Thyroid gland (tissue), 4 donors: ENCODE data around the gene ZNF367. TPM values are rescaled to one million over a fixed set of nuclear protein-coding genes. Genes with fewer than 3 reads are reported as not detected.

ENCODE experiments used
- DNase-seq, 2 donors: peaks; one replicate each; pipeline ENCODE4 v3.0.0-alpha.2; 2019
- H3K27ac ChIP-seq, 3 donors: fragments of 200-600 bp; sonication (generic); 1 replicate in 2 of 3; 2 replicates in 1 of 3; pipeline ENCODE4 v1.5.1; 2016 to 2019; ENCODE audit warnings: mild to moderate bottlenecking in 1 of 3, moderate library complexity in 1 of 3
- H3K27me3 ChIP-seq: fragments of 200-600 bp; sonication (generic); one replicate; pipeline ENCODE4 v1.5.1; 2019
- H3K36me3 ChIP-seq, 2 donors: fragments of 200-600 bp; sonication (generic); one replicate each; pipeline ENCODE4 v1.5.1; 2016 to 2019
- H3K4me1 ChIP-seq, 2 donors: fragments of 200-600 bp; sonication (generic); one replicate each; pipeline ENCODE4 v1.5.1; 2017 to 2019
- H3K4me3 ChIP-seq, 3 donors: fragments of 200-600 bp; sonication (generic); replicated peaks in 1 of 3; 1 replicate in 2 of 3; 2 replicates in 1 of 3; pipeline ENCODE4 v1.5.1; 2016; ENCODE audit warnings: mild to moderate bottlenecking in 1 of 3
- H3K9me3 ChIP-seq: fragments of 200-600 bp; sonication (generic); one replicate; pipeline ENCODE4 v1.5.1; 2017
- POLR2A ChIP-seq, 2 donors: fragments of 450-650 bp; IDR thresholded peaks; one replicate each; pipeline ENCODE4 v1.6.1; 2017; ENCODE audit warnings: antibody characterized with exemption in 2 of 2, mild to moderate bottlenecking in 2 of 2, moderate library complexity in 1 of 2
- WGBS, 2 donors: methylation state at CpG; one replicate each; pipeline ENCODE4 v1.1.5; 2017; 5-methylcytosine and 5-hydroxymethylcytosine counted together
- intact Hi-C: fragments of 100-400 bp; cut with DNase I; formaldehyde crosslinking; loops from one replicate; pipeline ENCODE4 v1.15.1; 2023
- total RNA-seq, 4 donors: library from RNA; depleted of rRNA; stranded (reverse); fragments of >200 nt; gene quantifications; one replicate each; pipeline ENCODE4 v1.2.3, GENCODE V29; 2016
- TF ChIP-seq, protein P1 (sequence below), 6 experiments: fragments of 200-600 bp in 3 of 6; fragments of 450-650 bp in 3 of 6; sonication (generic) in 3 of 6; IDR thresholded peaks; one replicate each; pipeline ENCODE4 v1.5.1; 2016 to 2019; ENCODE audit warnings: antibody characterized with exemption in 6 of 6, mild to moderate bottlenecking in 2 of 6, inconsistent platforms in 1 of 6, moderate library complexity in 1 of 6

The ZNF367 gene
- total RNA-seq, 4 donors from 2014 or later = 1.2 to 1.8 (median 1.7) TPM

DNA sequence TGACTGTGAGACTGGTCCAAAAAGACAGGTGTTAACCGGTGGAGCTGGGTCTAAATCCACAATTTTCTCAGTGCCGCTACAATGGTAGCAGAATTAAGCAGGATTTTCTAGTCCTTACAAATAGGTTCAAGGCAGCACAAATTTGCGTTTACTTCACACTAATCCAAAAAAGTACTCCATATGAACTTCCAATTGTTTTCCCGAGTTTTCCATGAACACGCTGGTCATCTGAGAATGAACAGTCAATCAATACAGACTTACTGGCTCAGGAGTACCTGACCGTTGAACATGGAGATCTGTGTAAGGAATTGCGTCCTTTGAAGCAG lies 35.4 kb downstream of the ZNF367 start:
- Histone ChIP-seq H3K4me1 (peaks cover 22 to 27% of the 10 kb centered on the region in 2 donors), H3K27me3 (no peaks in the 10 kb centered on the region), H3K4me3 (peak overlapping the region; percentile 35 to 54 (median 43)), H3K9me3 (no peaks in the 10 kb centered on the region), H3K27ac (peak overlapping the region; percentile 80 to 93 (median 88)), H3K36me3 (no peaks in the 10 kb centered on the region)
- TF ChIP-seq, protein P1, sequence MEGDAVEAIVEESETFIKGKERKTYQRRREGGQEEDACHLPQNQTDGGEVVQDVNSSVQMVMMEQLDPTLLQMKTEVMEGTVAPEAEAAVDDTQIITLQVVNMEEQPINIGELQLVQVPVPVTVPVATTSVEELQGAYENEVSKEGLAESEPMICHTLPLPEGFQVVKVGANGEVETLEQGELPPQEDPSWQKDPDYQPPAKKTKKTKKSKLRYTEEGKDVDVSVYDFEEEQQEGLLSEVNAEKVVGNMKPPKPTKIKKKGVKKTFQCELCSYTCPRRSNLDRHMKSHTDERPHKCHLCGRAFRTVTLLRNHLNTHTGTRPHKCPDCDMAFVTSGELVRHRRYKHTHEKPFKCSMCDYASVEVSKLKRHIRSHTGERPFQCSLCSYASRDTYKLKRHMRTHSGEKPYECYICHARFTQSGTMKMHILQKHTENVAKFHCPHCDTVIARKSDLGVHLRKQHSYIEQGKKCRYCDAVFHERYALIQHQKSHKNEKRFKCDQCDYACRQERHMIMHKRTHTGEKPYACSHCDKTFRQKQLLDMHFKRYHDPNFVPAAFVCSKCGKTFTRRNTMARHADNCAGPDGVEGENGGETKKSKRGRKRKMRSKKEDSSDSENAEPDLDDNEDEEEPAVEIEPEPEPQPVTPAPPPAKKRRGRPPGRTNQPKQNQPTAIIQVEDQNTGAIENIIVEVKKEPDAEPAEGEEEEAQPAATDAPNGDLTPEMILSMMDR (IDR thresholded peaks at IDR 0.05) = no peak
- no peak for TF ChIP-seq POLR2A (IDR thresholded peaks at IDR 0.05)
- DNase-seq = no peak
- 9 to 30% methylated on average over 7 of the region's 7 CpGs for WGBS, 2 donors
- intact Hi-C loops = no loop called here

DNA sequence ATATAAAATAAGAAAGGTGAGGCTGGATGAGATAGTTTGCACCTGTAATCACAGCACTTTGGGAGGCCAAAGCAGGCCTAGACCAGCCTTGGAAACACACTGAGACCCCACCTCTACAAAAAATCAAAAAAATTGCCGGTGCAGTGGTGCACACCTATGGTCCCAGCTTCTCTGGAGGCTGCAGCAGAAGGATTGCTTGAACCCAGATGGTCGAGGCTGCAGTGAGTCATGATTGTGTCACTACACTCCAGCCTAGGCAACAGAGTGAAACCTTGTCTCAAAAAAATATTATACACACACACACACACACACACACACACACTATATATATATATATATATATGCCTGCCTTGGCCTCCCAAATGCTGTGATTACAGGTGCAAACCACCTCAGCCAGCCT lies 36.0 kb downstream of the ZNF367 start:
- TF ChIP-seq, protein P1 (IDR thresholded peaks at IDR 0.05) = no peak
- no peak for DNase-seq

DNA sequence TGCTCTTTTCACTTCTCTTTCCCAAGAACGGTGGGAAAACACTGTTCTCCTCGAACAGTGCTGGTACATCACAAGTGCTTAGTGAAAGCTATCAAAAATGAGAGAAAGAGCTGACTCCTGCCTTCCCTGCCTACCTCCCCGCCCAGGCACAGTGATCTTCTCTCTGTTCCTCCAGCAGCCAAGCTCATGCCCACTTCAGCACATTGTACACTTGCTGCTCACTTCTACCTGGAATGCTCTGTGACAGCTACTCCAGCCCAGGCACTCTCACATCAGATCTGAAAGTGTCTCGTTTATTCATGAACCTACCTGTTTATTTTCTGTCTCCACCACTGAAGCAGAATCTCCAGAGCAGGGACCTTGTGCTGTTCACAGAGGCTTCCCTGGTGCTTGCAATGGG lies 36.5 kb downstream of the ZNF367 start:
- Histone ChIP-seq H3K27me3 (no peaks in the 10 kb centered on the region), H3K27ac (peak overlapping the region; percentile 6 to 88 (median 26)), H3K4me1 (peaks cover 29 to 34% of the 10 kb centered on the region in 2 donors), H3K36me3 (no peaks in the 10 kb centered on the region), H3K9me3 (no peaks in the 10 kb centered on the region), H3K4me3 (no peak overlapping the region)
- 27 to 37% methylated on average over 4 of the region's 4 CpGs for WGBS, 2 donors
- intact Hi-C loops = no loop called here
- TF ChIP-seq POLR2A (IDR thresholded peaks at IDR 0.05) = no peak
- TF ChIP-seq, protein P1 (IDR thresholded peaks at IDR 0.05) = no peak
- DNase-seq = peak; percentile 43 to 61

More for the DNA sequence above, 36.0 kb downstream of the ZNF367 start:
- Histone ChIP-seq H3K27ac (peak overlapping the region; percentile 26 to 93 (median 88)), H3K27me3 (no peaks in the 10 kb centered on the region), H3K4me1 (peaks cover 28 to 33% of the 10 kb centered on the region in 2 donors), H3K4me3 (no peak overlapping the region), H3K9me3 (no peaks in the 10 kb centered on the region), H3K36me3 (no peaks in the 10 kb centered on the region)
- intact Hi-C loops = no loop called here
- WGBS, 2 donors = 73 to 79% methylated on average over 2 of the region's 2 CpGs

DNA sequence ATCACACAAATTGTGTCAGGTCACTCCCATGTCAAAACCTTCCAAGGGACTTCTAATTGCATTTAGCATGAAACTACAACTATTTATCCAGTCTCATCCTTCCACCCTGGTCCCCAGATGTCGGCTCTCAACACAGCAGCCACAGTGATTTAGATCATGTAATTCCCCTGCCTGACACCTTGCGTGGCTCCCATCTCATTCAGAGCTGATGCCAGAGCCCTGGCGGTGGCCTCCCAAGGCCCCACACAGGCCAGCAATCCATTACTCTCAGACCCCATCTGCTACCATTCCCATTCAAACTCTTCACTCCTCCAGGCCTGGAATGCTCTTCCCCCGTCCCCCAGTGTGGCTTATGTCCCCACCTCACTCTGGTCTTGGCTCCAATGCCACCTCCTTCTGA lies 37.0 kb downstream of the ZNF367 start:
- Histone ChIP-seq H3K36me3 (no peaks in the 10 kb centered on the region), H3K9me3 (no peaks in the 10 kb centered on the region), H3K27me3 (no peaks in the 10 kb centered on the region), H3K4me3 (no peak overlapping the region), H3K27ac (peak overlapping the region; percentile 6 to 88 (median 26)), H3K4me1 (peaks cover 34 to 38% of the 10 kb centered on the region in 2 donors)
- WGBS, 2 donors = 84% methylated on average over 4 of the region's 4 CpGs
- intact Hi-C loops = no loop called here
- DNase-seq = no peak
- TF ChIP-seq POLR2A (IDR thresholded peaks at IDR 0.05) = no peak
- TF ChIP-seq, protein P1 (IDR thresholded peaks at IDR 0.05) = no peak

DNA sequence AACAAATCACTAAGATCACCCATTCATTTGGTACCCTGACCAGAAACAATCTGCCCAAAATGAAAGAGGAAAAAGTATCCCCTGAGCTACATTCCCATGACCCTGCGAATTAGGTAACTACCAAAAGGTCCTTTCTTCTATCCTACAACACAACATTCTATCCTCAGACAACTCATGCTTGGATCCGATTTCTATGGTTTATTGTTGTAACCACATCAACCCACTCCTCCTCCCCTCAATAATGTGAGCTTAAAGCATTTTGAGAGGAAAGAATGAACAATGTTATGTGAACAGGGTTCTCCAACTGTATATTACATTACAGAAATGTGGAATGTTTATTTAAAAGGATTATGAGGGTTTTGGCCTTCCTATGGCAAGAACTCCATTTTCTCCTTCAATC lies 38.7 kb downstream of the ZNF367 start:
- Histone ChIP-seq H3K36me3 (no peaks in the 10 kb centered on the region), H3K4me1 (peaks cover 37 to 38% of the 10 kb centered on the region in 2 donors), H3K4me3 (no peak overlapping the region), H3K27me3 (no peaks in the 10 kb centered on the region), H3K27ac (peak overlapping the region in 1 of 3 donors; percentile 20), H3K9me3 (no peaks in the 10 kb centered on the region)
- WGBS, 2 donors = 96 to 100% methylated on average over 2 of the region's 2 CpGs
- no peak for DNase-seq
- TF ChIP-seq POLR2A (IDR thresholded peaks at IDR 0.05) = no peak
- TF ChIP-seq, protein P1 (IDR thresholded peaks at IDR 0.05) = no peak
- intact Hi-C loops = loop anchor here (5.0 kb wide), 1 partner anchor 38 kb away; the partner anchor contains the start of gene ZNF367
